Measurements from ENCODE around the gene CALML4.

GRCh38 chr15:68192804-68193486 lies 12.2 kb downstream of the CALML4 start:
- no peak for TF ChIP-seq POLR2AphosphoS5 (IDR thresholded peaks at IDR 0.05)
- TF ChIP-seq, protein P1, sequence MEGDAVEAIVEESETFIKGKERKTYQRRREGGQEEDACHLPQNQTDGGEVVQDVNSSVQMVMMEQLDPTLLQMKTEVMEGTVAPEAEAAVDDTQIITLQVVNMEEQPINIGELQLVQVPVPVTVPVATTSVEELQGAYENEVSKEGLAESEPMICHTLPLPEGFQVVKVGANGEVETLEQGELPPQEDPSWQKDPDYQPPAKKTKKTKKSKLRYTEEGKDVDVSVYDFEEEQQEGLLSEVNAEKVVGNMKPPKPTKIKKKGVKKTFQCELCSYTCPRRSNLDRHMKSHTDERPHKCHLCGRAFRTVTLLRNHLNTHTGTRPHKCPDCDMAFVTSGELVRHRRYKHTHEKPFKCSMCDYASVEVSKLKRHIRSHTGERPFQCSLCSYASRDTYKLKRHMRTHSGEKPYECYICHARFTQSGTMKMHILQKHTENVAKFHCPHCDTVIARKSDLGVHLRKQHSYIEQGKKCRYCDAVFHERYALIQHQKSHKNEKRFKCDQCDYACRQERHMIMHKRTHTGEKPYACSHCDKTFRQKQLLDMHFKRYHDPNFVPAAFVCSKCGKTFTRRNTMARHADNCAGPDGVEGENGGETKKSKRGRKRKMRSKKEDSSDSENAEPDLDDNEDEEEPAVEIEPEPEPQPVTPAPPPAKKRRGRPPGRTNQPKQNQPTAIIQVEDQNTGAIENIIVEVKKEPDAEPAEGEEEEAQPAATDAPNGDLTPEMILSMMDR (IDR thresholded peaks at IDR 0.05) = no peak
- TF ChIP-seq POLR2A (IDR thresholded peaks at IDR 0.05) = no peak
- TF ChIP-seq EP300 (IDR thresholded peaks at IDR 0.05) = no peak
